NB4 (cell line): ENCODE results near the gene MEGF10.
"Not testable (repeated sequence)": the region's sequence is repeated elsewhere in the genome, so short reads cannot be mapped to it uniquely, and the experiment has no call there.

Experiments
- DNase-seq: peaks from one replicate; pipeline ENCODE4 v3.0.0; 2010; ENCODE audit warnings: low read depth
- H3K4me3 ChIP-seq: one replicate; pipeline ENCODE4 v1.5.1; 2011; ENCODE audit warnings: mild to moderate bottlenecking, low read depth, low read length, moderate library complexity
- CTCF ChIP-seq: IDR thresholded peaks from one replicate; pipeline ENCODE4 v1.5.1; 2012; ENCODE audit warnings: low read depth, low read length
- MAX ChIP-seq: IDR thresholded peaks from 2 replicates; pipeline ENCODE4 v1.6.1; 2011; ENCODE audit warnings: low read depth, low read length
- MYC ChIP-seq: IDR thresholded peaks from 2 replicates; pipeline ENCODE4 v1.6.1; 2011; ENCODE audit warnings: low read depth, low read length
- POLR2A ChIP-seq: IDR thresholded peaks from 2 replicates; pipeline ENCODE4 v1.6.1; 2011; ENCODE audit warnings: mild to moderate bottlenecking; ENCODE audit not compliant: insufficient read length; ENCODE audit errors: extremely low read depth

Gene MEGF10

GRCh38 chr5:127305493-127305892, 14.9 kb downstream of the MEGF10 start:
- no peak overlapping the region for H3K4me3 ChIP-seq
- TF ChIP-seq MYC (no peak), CTCF (no peak), POLR2A (no peak), MAX (no peak)
- DNase-seq = no peak

GRCh38 chr5:127306036-127306435, 15.4 kb downstream of the MEGF10 start:
- no peak for DNase-seq
- no peak overlapping the region for H3K4me3 ChIP-seq
- TF ChIP-seq POLR2A (no peak), MYC (no peak), MAX (no peak), CTCF (no peak)

- TF ChIP-seq CTCF = no peak
- no peak for TF ChIP-seq POLR2A
- TF ChIP-seq MAX = no peak
- no peak for TF ChIP-seq MYC
- no peak for DNase-seq
- H3K4me3 ChIP-seq = no peak overlapping the region
Measured at GRCh38 chr5:127306647-127307046, 16.1 kb downstream of the MEGF10 start.

GRCh38 chr5:127307868-127308267, 17.3 kb downstream of the MEGF10 start:
- H3K4me3 ChIP-seq = no peak overlapping the region
- no peak for DNase-seq
- TF ChIP-seq MYC (no peak), POLR2A (no peak), CTCF (no peak), MAX (no peak)

- DNase-seq, H3K4me3 ChIP-seq: not testable (repeated sequence)
Measured at GRCh38 chr5:127308325-127308724, 17.7 kb downstream of the MEGF10 start.

- TF ChIP-seq POLR2A (no peak), MAX (no peak), CTCF (no peak), MYC (no peak)
- no peak overlapping the region for H3K4me3 ChIP-seq
- DNase-seq = no peak
Measured at GRCh38 chr5:127308945-127309344, 18.3 kb downstream of the MEGF10 start.
